ENCODE data around the gene SPDL1.

- TF ChIP-seq, protein P1, sequence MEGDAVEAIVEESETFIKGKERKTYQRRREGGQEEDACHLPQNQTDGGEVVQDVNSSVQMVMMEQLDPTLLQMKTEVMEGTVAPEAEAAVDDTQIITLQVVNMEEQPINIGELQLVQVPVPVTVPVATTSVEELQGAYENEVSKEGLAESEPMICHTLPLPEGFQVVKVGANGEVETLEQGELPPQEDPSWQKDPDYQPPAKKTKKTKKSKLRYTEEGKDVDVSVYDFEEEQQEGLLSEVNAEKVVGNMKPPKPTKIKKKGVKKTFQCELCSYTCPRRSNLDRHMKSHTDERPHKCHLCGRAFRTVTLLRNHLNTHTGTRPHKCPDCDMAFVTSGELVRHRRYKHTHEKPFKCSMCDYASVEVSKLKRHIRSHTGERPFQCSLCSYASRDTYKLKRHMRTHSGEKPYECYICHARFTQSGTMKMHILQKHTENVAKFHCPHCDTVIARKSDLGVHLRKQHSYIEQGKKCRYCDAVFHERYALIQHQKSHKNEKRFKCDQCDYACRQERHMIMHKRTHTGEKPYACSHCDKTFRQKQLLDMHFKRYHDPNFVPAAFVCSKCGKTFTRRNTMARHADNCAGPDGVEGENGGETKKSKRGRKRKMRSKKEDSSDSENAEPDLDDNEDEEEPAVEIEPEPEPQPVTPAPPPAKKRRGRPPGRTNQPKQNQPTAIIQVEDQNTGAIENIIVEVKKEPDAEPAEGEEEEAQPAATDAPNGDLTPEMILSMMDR (IDR thresholded peaks at IDR 0.05; ENCODE audit: insufficient read depth, low read length, poor library complexity, severe bottlenecking): no peak
- no peak for TF ChIP-seq EZH2phosphoT487 (conservative IDR thresholded peaks at IDR 0.05; ENCODE audit: low read length)
These were observed 39.2 kb upstream of the SPDL1 start for GRCh38 chr5:169544264-169544950.

All from SU-DHL-6 (cell line).